ENCODE data around the gene OR1K1.
"Not testable (repeated sequence)": the region's sequence is repeated elsewhere in the genome, so short reads cannot be mapped to it uniquely, and the experiment has no call there.

Gene OR1K1

GRCh38 chr9:122800066-122801060, at the start of gene OR1K1:
Gene OR1K1, plus strand, starts transcription at chr9:122800123. Its CDS starts 0 bp downstream, at chr9:122800123.
- no peak for DNase-seq (ENCODE audit: low spot score)

- no peak for DNase-seq (ENCODE audit: low spot score)
Measured at GRCh38 chr9:122754825-122755224, 45.1 kb upstream of the OR1K1 start.

GRCh38 chr9:122767817-122768216, 32.1 kb upstream of the OR1K1 start:
- DNase-seq (ENCODE audit: low spot score), result no peak

GRCh38 chr9:122777052-122777451, 22.9 kb upstream of the OR1K1 start:
- no peak for DNase-seq (ENCODE audit: low spot score)

- no peak for DNase-seq (ENCODE audit: low spot score)
Measured at GRCh38 chr9:122777935-122778627, 21.8 kb upstream of the OR1K1 start.

- DNase-seq (ENCODE audit: low spot score), result no peak
Measured at GRCh38 chr9:122779181-122779580, 20.7 kb upstream of the OR1K1 start.

- no peak for DNase-seq (ENCODE audit: low spot score)
Measured at GRCh38 chr9:122780026-122780425, 19.9 kb upstream of the OR1K1 start.

- DNase-seq (ENCODE audit: low spot score), result no peak
Measured at GRCh38 chr9:122781671-122782070, 18.3 kb upstream of the OR1K1 start.

- DNase-seq (ENCODE audit: low spot score), result no peak
Measured at GRCh38 chr9:122785269-122785668, 14.7 kb upstream of the OR1K1 start.

- no peak for DNase-seq (ENCODE audit: low spot score)
Measured at GRCh38 chr9:122786338-122786737, 13.6 kb upstream of the OR1K1 start.

- DNase-seq (ENCODE audit: low spot score), result no peak
Measured at GRCh38 chr9:122788831-122789230, 11.1 kb upstream of the OR1K1 start, which contains the start of gene OR5C1. Gene OR5C1, plus strand, starts transcription at chr9:122788933. Its CDS starts 0 bp downstream, at chr9:122788933.

GRCh38 chr9:122789256-122790046, 10.5 kb upstream of the OR1K1 start:
- no peak for DNase-seq (ENCODE audit: low spot score)

GRCh38 chr9:122791872-122792669, 7.9 kb upstream of the OR1K1 start:
- DNase-seq (ENCODE audit: low spot score), result no peak

GRCh38 chr9:122797316-122798063, 2.4 kb upstream of the OR1K1 start:
- no peak for DNase-seq (ENCODE audit: low spot score)

- DNase-seq (ENCODE audit: low spot score), result no peak
Measured at GRCh38 chr9:122806661-122807060, 6.7 kb downstream of the OR1K1 start.

GRCh38 chr9:122807271-122807900, 7.5 kb downstream of the OR1K1 start:
- DNase-seq (ENCODE audit: low spot score), result no peak

- no peak for DNase-seq (ENCODE audit: low spot score)
Measured at GRCh38 chr9:122808141-122808540, 8.2 kb downstream of the OR1K1 start.

GRCh38 chr9:122809261-122809660, 9.3 kb downstream of the OR1K1 start:
- DNase-seq (ENCODE audit: low spot score), result not testable (repeated sequence)

GRCh38 chr9:122810306-122810946, 10.5 kb downstream of the OR1K1 start:
- DNase-seq (ENCODE audit: low spot score), result peak; percentile 80

Data from globus pallidus (tissue), 1 donor.